Stimulated activated CD4-positive, alpha-beta T cell treated with anti-CD3 and anti-CD28 coated beads, Interleukin-1b, Interleukin-23, amount 100 ng/mL, for 24 hours (primary cell): ENCODE data around the gene COQ8A.
"Not testable (repeated sequence)": the region's sequence is repeated elsewhere in the genome, so short reads cannot be mapped to it uniquely, and the experiment has no call there.

ENCODE experiments used
- DNase-seq, 4 experiments: peaks; one replicate each; pipeline ENCODE4 v3.0.0-alpha.2; 2020; ENCODE audit warnings: low read depth in 4 of 4, low spot score in 1 of 4

Gene COQ8A

GRCh38 chr1:226983992-226984364 lies 43.9 kb downstream of the COQ8A start:
- no peak for DNase-seq

GRCh38 chr1:226984521-226985238 lies 44.6 kb downstream of the COQ8A start:
- DNase-seq: no peak

GRCh38 chr1:226985239-226985838 lies 45.2 kb downstream of the COQ8A start:
- no peak for DNase-seq

GRCh38 chr1:226985839-226986463 lies 45.9 kb downstream of the COQ8A start:
- no peak for DNase-seq

GRCh38 chr1:226986496-226987178 lies 46.5 kb downstream of the COQ8A start:
- no peak for DNase-seq

GRCh38 chr1:226987179-226987536 lies 47.1 kb downstream of the COQ8A start:
- no peak for DNase-seq

GRCh38 chr1:226987623-226988333 lies 47.7 kb downstream of the COQ8A start:
- DNase-seq: no peak

GRCh38 chr1:226988334-226988666 lies 48.2 kb downstream of the COQ8A start:
- DNase-seq: no peak

- no peak for DNase-seq
These were observed 49.2 kb downstream of the COQ8A start for GRCh38 chr1:226989085-226989920.

GRCh38 chr1:226990133-226990716 lies 50.1 kb downstream of the COQ8A start:
- peak; percentile 13 to 35 (median 26) for DNase-seq

- no peak for DNase-seq
These were observed 51.8 kb downstream of the COQ8A start for GRCh38 chr1:226991920-226992319.

- DNase-seq: no peak
These were observed 53.9 kb downstream of the COQ8A start for GRCh38 chr1:226993814-226994585.

GRCh38 chr1:226994586-226995364 lies 54.7 kb downstream of the COQ8A start:
- DNase-seq: no peak

- DNase-seq: no peak
These were observed 55.6 kb downstream of the COQ8A start for GRCh38 chr1:226995365-226996332.

- DNase-seq: not testable (repeated sequence)
These were observed 59.5 kb downstream of the COQ8A start for GRCh38 chr1:226999579-226999978.

GRCh38 chr1:227002531-227003049 lies 62.5 kb downstream of the COQ8A start:
- no peak for DNase-seq

- DNase-seq: no peak
These were observed 63.1 kb downstream of the COQ8A start for GRCh38 chr1:227003165-227003564.
